Measurements from ENCODE around the gene MAP3K7. TPM values are rescaled to one million over a fixed set of nuclear protein-coding genes. Genes with fewer than 3 reads are reported as not detected.

The MAP3K7 gene
- total RNA-seq = 20.4 TPM
- long read RNA-seq, full-length matches to known transcripts = 68 of 95 reads
- long read RNA-seq, partial matches to known transcripts = 4 of 95 reads
- long read RNA-seq, other reads (novel, unspliced or antisense) = 23 of 95 reads

- Histone ChIP-seq H3K4me1 (peaks cover 29% of the 10 kb centered on the region), H3K9me3 (no peaks in the 10 kb centered on the region), H3K4me3 (peak within 1 kb of the TSS; percentile 95), H3K27ac (peak within 1 kb of the TSS; percentile 94), H3K36me3 (no peaks in the 10 kb centered on the region), H3K27me3 (peaks cover 8% of the 10 kb centered on the region)
- DNase-seq (peak; percentile 92), ATAC-seq (peak; percentile 96)
- TF ChIP-seq CTCF (IDR thresholded peaks at IDR 0.05) = no peak
- intact Hi-C loops (cut with DNase I) = no loop called here
These were observed at the start of gene MAP3K7 for GRCh38 chr6:90586836-90587638. MAP3K7 (minus strand) TSS chr6:90587072; CDS start chr6:90586883, 189 bp downstream.

DNA sequence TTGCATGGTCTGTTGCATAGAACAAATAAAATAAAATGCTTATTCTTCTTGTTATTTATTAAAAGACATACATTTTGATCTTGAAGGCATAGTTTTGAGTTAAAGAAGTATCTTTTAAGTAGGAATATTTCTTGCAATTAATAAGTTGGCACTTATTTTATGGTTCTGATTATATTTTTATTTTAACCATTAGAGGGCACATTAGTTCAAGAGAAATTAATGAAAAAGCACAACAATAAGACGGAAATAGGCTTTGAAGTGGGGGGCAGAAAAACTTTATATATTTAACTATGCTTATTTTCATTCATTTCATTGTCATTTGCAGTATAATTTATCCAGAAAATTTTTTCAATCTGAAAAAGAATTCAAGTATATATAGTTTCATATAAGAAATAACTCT, 44.2 kb upstream of the MAP3K7 start:
- H3K27ac ChIP-seq = no peak overlapping the region
- H3K4me3 ChIP-seq = no peak overlapping the region
- H3K27me3 ChIP-seq = no peaks in the 10 kb centered on the region
- H3K9me3 ChIP-seq = no peaks in the 10 kb centered on the region
- DNase-seq (no peak), ATAC-seq (no peak)
- H3K36me3 ChIP-seq = no peaks in the 10 kb centered on the region
- TF ChIP-seq CTCF (IDR thresholded peaks at IDR 0.05) = no peak
- no peaks in the 10 kb centered on the region for H3K4me1 ChIP-seq
- intact Hi-C loops (cut with DNase I) = no loop called here

- Histone ChIP-seq H3K36me3 (no peaks in the 10 kb centered on the region), H3K27ac (no peak overlapping the region), H3K9me3 (no peaks in the 10 kb centered on the region), H3K4me1 (no peaks in the 10 kb centered on the region), H3K4me3 (no peak overlapping the region), H3K27me3 (peaks cover 28% of the 10 kb centered on the region)
- intact Hi-C loops (cut with DNase I) = no loop called here
- ATAC-seq = no peak
- no peak for TF ChIP-seq CTCF (IDR thresholded peaks at IDR 0.05)
- DNase-seq = no peak
These were observed 34.7 kb upstream of the MAP3K7 start for GRCh38 chr6:90621581-90621980.

- H3K27me3 ChIP-seq = peaks cover 51% of the 10 kb centered on the region
- no peak overlapping the region for H3K27ac ChIP-seq
- no peak for TF ChIP-seq CTCF (IDR thresholded peaks at IDR 0.05)
- H3K4me3 ChIP-seq = no peak overlapping the region
- DNase-seq = no peak
- no peak for ATAC-seq
- intact Hi-C loops (cut with DNase I) = no loop called here
- H3K36me3 ChIP-seq = no peaks in the 10 kb centered on the region
- no peaks in the 10 kb centered on the region for H3K9me3 ChIP-seq
- no peaks in the 10 kb centered on the region for H3K4me1 ChIP-seq
These were observed 32.3 kb upstream of the MAP3K7 start for GRCh38 chr6:90619221-90619620.

DNA sequence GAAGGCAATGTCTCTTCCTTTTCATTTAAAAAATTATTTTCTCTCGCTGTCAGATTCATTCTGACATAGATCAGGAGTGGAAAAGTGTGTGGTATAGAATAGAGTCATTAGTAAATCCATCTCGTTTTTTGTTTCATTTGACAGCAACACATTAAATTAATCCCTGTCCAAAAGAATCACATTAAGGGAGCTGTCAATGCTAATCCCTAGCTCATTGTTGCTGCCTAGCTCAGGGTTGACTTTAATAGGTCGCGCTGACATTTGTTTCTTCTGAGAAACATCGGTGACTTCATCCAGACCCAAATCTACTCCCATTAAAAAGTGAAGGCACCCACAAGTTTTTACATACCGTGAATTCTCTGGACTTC, 25.4 kb upstream of the MAP3K7 start:
- H3K4me1 ChIP-seq = peaks cover 8% of the 10 kb centered on the region
- TF ChIP-seq CTCF (IDR thresholded peaks at IDR 0.05) = no peak
- no peak overlapping the region for H3K4me3 ChIP-seq
- intact Hi-C loops (cut with DNase I) = no loop called here
- H3K36me3 ChIP-seq = no peaks in the 10 kb centered on the region
- ATAC-seq = no peak
- peaks cover 84% of the 10 kb centered on the region for H3K27me3 ChIP-seq
- DNase-seq = no peak
- no peak overlapping the region for H3K27ac ChIP-seq
- no peaks in the 10 kb centered on the region for H3K9me3 ChIP-seq

All from upper lobe of right lung (tissue), 1 donor.